ENCODE measurements around the gene TTLL1. TPM values are rescaled to one million over a fixed set of nuclear protein-coding genes. Genes with fewer than 3 reads are reported as not detected.

Gene TTLL1
- total and polyA plus RNA-seq, 9 of the 15 experiments (the other 6 are each of a cell fraction or from before 2014, with no cell fraction given), result 0.06 to 0.85 (median 0.17) TPM

DNA sequence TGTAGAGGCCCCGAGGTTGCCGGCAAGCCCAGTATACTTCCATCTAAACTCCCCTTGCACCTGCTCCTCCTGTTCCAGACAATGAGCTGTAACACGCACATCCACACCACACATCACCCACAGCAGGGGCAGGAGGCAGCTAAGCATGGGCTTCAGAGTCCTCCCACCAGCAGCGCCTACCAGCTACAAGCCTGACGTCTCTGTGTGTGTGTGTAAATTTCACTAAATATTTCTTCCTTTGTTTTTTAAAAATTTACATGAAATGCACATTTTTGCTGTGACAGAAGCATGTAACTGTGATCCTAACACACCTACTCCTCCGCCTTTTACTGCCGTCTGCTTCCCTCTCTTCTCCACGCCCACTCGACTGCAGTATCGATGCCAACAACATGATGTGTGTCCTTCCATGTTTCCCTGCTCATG lies 44.9 kb downstream of the TTLL1 start:
- Histone ChIP-seq H3K27me3 (ENCODE audit: control insufficient read depth in 2 of 2, insufficient read depth in 2 of 2, low read length in 2 of 2) (no peaks in the 10 kb centered on the region; a peak in 2 of 5 replicates), H3K9me1 (ENCODE audit: control insufficient read depth, insufficient read depth, low read length) (no peaks in the 10 kb centered on the region), H3K9me3 (replicated peaks; ENCODE audit: control insufficient read depth, insufficient read depth, low read depth, low read length) (no peaks in the 10 kb centered on the region), H4K20me1 (replicated peaks; ENCODE audit: control insufficient read depth, insufficient read depth, low read length) (no peaks in the 10 kb centered on the region), H3K36me3 (ENCODE audit: control insufficient read depth, insufficient read depth, low read length) (no peaks in the 10 kb centered on the region), H3K4me3 (no peak overlapping the region), H3K27ac (ENCODE audit: extremely low read depth, low read depth, low read length) (no peak overlapping the region), H3K79me2 (ENCODE audit: control insufficient read depth, insufficient read depth, low read length) (no peaks in the 10 kb centered on the region), H3K4me2 (ENCODE audit: insufficient read depth, low read length) (no peak overlapping the region), H3K4me1 (replicated peaks in 1 of 2; ENCODE audit: control insufficient read depth in 2 of 2, insufficient read depth in 2 of 2, low read length in 2 of 2) (peaks cover 0 to 15% of the 10 kb centered on the region in 2 experiments; a peak in 2 of 5 replicates), H2AFZ (ENCODE audit: low read depth, low read length) (no peak overlapping the region), H3K9ac (ENCODE audit: insufficient read depth in 1 of 2, low read depth in 2 of 2, low read length in 2 of 2) (no peak overlapping the region)
- ATAC-seq, result no peak
- intact Hi-C loops (cut with micrococcal nuclease), result no loop called here
- WGBS (ENCODE audit: insufficient coverage, low coverage, missing lambda C conversion rate), result 21% methylated on average over 7 of the region's 10 CpGs
- ChIA-PET POLR2A (interaction anchor here (0.6 kb wide), 1 partner anchor 37 kb away, joined by 3 read pairs; no protein-coding TSS in a partner anchor), CTCF (ENCODE audit: low intra/inter-chr PET ratio) (no interaction called here)
- in situ Hi-C loops (cut with MboI), result no loop called here
- BruUV-seq (replicated peaks), result no TSS peak
- TF ChIP-seq ZNF184 (CRISPR knock-in tag; IDR thresholded peaks at IDR 0.05), result no peak
- TF ChIP-seq RBFOX2 (IDR thresholded peaks at IDR 0.05; ENCODE audit: low read depth, low read length), result no peak
- TF ChIP-seq SRSF9 (IDR thresholded peaks at IDR 0.05; ENCODE audit: borderline replicate concordance, low read depth, low read length), result no peak
- no peak for TF ChIP-seq SLC30A9 (CRISPR knock-in tag; IDR thresholded peaks at IDR 0.05)
- no peak for TF ChIP-seq ILF3 (IDR thresholded peaks at IDR 0.05; ENCODE audit: borderline replicate concordance)
- TF ChIP-seq, protein P1, sequence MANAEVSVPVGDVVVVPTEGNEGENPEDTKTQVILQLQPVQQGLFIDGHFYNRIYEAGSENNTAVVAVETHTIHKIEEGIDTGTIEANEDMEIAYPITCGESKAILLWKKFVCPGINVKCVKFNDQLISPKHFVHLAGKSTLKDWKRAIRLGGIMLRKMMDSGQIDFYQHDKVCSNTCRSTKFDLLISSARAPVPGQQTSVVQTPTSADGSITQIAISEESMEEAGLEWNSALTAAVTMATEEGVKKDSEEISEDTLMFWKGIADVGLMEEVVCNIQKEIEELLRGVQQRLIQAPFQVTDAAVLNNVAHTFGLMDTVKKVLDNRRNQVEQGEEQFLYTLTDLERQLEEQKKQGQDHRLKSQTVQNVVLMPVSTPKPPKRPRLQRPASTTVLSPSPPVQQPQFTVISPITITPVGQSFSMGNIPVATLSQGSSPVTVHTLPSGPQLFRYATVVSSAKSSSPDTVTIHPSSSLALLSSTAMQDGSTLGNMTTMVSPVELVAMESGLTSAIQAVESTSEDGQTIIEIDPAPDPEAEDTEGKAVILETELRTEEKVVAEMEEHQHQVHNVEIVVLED (CRISPR knock-in tag; IDR thresholded peaks at IDR 0.05), result no peak
- TF ChIP-seq NCOA2 (IDR thresholded peaks at IDR 0.05; ENCODE audit: partially characterized antibody in 2 of 2), result no peak
- no peak for TF ChIP-seq TOE1 (IDR thresholded peaks at IDR 0.05; ENCODE audit: borderline replicate concordance)
- TF ChIP-seq TOE1 (CRISPR knock-in tag; IDR thresholded peaks at IDR 0.05; ENCODE audit: borderline replicate concordance, low read depth), result no peak
- TF ChIP-seq, protein P2, sequence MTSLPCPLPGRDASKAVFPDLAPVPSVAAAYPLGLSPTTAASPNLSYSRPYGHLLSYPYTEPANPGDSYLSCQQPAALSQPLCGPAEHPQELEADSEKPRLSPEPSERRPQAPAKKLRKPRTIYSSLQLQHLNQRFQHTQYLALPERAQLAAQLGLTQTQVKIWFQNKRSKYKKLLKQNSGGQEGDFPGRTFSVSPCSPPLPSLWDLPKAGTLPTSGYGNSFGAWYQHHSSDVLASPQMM (CRISPR knock-in tag; IDR thresholded peaks at IDR 0.05), result no peak
- no peak for TF ChIP-seq HIVEP1 (CRISPR knock-in tag; IDR thresholded peaks at IDR 0.05)
- no peak for TF ChIP-seq CEBPB (tag; IDR thresholded peaks at IDR 0.05)
- no peak for FAIRE-seq
- no peak for DNase-seq (ENCODE audit: extremely low read depth in 1 of 4, low spot score in 3 of 4)

All from K562 (cell line).